ENCODE results near the gene MYCN. TPM values are rescaled to one million over a fixed set of nuclear protein-coding genes. Genes with fewer than 3 reads are reported as not detected.

Gene MYCN
- total RNA-seq, 1 experiment from 2014 or later, result not detected

DNA sequence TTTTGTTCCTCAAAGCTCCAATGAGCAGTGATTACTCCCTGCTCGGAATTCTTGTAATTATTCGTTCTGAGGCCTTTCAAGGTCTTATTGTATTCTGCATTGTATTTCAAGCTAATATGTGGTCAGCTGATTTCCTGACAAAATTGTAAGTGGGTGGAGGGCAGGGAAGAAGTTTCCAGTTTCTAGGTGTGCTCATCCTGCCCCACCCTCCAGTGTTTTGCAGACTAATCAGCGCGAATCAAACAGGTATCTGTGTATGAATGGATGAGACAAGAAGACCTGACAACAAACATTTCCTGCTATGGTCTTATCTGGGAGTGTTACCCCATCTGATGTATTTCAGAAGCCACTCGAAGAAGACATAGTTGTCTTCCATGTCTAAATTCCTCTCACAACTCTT is 35.3 kb downstream of the MYCN start:
- DNase-seq (ENCODE audit: low spot score), result no peak

DNA sequence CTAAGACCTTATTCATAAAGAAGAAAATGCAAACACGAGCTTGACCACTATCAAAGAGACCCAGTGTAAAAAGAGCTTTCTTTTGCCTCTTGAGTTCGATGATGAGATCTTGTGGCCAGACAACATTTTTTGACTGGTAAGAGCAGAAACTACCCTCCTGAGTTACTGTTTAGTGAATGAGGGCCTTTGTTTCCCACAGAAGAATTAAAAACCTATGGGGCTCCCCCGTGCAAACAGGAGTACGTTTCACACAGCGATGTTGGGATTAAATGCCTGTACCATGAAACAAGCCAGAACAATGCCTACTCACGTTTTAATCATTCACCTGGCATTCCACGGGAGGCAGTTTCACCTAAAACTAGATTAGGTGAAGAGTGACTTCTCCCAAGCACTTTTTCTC is 36.0 kb downstream of the MYCN start:
- DNase-seq (ENCODE audit: low spot score), result no peak

DNA sequence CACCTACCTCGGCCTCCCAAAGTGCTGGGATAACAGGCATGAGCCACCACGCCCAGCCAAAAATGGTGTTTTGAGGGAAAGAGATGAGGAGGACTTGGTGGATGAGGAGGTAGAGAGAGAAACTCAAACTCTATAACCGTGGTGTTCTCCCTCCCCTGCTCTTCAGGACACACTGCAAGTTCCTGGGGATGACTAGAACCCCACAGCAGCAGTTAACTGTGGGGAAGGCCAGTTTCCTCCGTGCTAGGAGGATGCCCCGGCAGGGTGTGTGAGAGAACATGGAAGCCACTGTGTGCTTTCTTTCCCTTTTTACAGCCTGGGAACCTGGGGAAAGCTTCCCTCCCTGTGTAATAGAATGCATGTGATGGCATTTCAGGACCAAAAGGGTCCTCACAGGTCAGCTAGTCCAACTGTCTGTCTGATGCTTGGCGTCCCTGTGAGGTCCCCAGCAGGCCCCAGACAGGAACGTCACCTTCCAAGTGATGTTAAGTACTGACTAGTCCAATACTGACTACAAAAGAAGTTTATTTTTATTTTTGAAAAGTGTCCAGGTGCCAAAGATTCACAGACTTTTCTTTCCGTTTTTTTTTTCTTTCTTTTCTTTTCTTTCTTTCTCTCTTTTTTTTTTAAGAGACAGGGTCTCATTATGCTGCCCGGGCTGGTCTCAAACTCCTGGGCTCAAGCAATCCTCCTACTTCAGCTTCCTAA is 38.9 kb downstream of the MYCN start:
- no peak for DNase-seq (ENCODE audit: low spot score)

DNA sequence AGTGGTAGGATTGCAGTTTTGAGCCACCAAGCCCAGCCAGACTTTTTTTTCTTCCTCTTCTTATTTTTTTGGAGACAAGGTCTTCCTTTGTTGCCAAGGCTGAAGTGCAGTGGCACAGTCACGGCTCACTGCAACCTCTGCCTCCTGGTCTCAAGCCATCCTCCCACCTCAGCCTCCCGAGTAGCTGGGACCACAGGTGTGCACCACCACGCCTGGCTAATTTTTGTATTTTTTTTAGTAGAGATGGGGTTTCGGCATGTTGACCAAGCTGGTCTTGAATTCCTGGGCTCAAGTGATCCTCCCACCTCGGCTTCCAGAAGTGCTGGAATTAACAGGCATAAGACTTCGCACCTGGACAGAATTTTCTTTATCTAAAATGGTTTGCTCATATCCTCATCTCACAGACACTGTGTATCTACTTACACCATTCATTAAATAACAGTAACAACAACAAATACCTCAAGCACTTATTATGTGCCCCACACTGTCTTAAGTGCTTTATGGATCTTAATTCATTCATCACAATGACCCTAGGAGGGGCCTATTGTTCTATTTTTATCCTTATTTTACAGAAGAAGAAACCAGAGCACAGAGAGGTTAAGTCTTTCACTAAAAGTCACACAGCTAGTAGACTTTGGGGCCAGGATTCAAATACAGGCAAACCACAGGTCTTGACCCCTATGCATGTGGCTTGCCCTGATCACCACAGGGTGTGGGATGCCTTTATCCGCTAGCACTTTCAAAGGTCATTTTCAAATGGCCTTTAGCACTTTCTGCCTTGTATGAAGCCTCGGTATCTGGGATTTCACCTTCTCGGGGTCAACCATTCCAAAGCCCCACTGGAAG is 39.6 kb downstream of the MYCN start:
- no peak for DNase-seq (ENCODE audit: low spot score)

DNA sequence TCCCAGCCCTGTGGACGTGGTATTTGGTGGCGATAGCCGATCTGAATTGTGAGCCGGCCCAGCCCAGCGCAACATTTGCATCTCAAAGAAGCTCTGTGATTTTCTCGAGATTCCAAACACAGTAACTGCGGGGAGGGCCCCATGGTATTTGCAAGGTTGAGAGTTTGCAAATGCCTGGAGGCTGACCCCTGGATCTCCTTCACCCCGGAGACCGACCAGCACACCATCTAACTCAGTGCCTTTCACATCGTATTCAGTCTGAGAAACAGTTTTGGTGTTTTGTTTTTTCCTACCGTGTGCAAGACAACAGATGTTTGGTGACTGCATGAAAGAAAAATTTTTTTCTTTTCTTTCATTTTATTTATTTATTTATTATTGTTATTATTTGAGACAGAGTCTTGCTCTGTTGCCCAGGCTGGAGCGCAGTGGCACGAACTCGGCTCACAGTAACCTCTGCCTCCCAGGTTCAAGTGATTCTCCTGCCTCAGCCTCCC is 40.3 kb downstream of the MYCN start:
- DNase-seq (ENCODE audit: low spot score), result no peak

DNA sequence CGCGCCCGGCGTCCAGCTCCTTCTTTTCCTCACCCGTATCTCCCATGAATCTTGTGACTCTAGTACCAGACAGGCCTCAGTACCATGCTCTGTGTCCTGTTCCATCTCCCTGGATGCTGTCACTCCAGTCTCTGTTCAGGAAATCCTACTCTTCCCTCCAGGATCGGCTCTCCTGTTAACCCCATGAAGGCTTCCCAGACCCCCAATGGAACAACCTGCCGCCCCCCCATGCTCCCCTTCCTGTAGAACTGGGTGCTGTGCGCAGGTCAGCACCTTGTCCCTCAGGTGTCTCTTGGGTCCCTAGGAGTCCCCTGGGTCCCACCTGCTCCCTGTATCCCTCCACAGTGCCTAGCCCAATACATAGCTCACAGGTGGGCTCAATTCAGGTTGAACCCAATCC is 41.3 kb downstream of the MYCN start:
- no peak for DNase-seq (ENCODE audit: low spot score)

DNA sequence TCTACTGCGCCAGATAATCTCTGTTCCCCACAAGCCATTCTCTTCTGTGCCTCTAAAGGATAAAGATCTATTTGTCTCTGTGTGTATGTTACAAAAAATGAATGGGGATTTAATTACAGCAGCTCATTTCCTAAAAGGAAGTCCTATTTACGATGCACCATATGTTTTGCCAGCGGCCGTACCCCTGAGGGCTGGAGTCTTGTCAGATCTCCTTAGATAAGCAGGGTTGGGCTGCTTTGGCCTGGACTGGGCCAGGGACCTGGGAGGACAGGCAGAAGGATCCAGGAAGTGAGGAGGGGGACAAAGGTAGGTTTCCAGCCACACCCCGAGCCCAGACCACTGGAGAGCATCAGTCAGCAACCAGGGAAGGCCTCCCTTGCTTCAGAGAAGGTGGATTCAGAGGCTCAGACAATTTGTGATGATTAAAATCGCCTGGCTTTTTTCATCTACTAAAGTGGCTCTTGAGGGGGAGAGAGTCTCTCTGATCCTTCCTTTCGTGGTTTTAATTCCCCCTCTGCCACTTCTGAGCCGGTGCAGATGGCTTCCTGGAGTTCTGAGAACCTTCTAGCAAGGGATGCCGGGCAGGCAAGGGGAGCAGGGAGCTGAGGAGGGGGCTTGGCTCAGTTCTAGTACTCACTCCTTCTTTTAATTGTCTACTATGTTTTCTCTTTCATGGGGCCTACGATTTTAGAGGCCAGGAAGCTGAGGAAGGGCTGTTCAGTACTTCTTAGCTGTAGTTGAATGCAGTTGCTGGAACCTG is 42.1 kb downstream of the MYCN start:
- no peak for DNase-seq (ENCODE audit: low spot score)

DNA sequence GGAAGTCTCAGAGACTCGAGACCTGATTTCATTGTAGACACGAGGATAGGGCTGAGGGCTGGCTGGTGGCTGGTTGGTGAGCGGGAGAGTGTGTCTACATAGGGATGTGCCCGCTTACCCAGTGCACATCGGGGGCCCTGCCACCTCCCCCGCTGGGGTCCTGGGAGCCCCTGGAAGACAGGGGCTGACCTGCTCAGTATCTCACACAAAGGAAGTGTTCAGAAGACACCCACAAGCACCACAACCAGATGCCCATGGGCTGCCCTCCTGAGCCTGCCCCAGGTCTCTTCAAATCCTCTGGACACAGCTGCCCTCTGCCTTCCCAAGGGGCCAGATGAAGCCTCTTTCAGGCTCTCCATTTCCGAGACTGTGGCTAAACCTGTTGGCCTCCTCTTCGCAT is 43.1 kb downstream of the MYCN start:
- DNase-seq (ENCODE audit: low spot score), result no peak

DNA sequence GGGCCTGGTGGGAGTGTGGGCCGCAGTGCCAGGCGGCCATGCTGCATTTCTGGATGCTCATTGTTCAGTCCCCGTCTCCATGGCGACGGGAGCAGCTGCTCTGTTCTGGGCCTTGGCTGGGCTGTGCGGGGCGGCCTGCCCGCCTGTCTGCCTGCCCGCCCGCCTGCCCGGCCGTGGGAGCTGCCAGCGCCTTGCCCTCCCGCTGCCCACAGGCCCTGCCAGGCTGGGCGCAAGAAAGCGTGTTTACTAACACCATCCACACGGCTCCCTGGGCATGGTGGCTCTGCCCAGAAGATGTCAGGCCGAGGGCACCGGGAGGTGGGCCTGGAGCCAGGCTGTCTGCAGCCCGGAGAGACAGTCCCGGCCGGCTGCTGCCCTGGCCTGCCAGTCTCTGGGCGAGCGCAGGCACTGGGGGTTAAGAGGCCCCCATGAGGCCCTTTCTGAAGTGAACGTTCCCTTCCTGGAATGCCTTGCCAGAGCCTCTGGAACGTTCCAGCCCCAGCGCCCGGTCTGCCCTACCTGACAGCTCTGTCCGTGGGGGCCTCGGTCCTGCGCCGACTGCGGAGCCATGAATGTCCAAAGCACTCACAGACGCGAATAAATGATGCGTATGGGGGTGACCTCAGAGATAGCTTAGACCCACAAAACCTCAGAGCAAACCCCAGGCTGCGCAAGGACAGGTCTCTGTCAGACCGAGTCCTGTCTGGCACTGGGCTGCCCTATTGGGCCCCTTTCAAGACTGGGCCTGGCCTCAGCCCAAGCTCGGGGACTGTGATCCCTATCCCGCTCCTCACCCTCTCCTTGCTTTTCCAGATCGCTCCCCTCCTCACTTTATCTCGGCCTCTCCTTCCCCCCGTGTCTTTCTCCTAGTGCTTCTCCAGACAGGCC is 44.3 kb downstream of the MYCN start:
- DNase-seq (ENCODE audit: low spot score), result no peak

DNA sequence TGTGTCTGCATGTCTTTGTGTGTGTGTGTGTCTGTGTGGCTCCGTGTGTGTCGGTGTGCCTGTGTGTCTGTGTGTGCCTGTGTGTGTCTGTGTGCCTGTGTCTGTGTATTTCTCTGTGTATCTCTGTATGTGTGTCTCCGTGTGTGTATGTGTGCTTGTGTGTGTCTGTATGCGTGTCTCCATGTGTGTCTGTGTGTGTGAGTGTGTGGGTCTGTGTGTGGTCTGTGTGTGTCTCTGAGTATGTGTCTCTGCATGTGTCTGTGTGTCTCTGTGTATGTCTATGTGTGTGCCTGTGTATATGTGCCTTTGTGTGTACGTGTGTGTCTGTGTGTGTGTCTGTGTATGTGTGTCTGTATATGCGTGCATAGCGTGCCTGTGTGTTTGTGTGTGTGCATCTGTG is 45.2 kb downstream of the MYCN start:
- DNase-seq (ENCODE audit: low spot score), result no peak

DNA sequence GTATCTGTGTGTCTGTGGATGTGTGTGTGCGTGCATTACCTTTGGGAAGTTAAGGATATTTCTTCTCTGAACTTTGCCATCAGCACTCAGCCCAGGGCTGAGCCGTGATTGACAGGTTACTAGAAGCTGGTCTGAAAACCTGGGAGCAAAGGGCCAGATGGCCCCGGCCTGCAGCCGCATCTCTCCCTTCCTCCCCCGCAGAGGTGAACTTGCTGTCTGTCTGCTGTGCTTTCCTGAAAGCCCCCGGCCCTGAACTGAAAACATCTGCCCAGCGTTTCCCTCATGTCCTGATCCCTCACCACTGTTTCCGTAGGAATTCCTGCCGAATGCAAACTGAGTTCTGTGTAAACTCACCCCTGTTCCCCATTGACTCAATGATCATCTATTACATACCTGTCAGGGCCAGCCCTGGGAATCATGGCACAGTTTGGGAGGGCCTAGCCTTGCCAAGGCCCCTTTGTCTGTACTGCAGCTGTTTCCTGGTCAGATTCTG is 45.8 kb downstream of the MYCN start:
- DNase-seq (ENCODE audit: low spot score), result no peak

DNA sequence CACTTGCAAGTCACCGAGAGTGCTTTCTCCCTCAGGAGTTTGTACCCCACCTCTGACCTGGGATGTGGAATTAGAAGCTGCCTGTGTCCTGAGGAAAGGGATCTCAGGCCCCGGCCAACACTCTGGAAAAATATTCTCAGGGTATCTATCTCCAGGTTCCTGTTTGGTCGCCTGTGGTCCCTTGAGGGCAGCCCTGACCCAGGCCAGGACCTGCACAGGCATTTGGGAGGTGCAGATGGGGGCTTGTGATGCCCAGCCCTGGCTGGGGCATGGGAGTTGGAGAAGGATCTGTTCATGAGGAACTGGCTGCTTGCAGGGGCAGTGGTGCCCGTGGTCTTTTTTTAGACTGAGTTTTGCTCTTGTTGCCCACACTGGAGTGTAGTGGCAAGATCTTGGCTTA is 46.3 kb downstream of the MYCN start:
- no peak for DNase-seq (ENCODE audit: low spot score)

DNA sequence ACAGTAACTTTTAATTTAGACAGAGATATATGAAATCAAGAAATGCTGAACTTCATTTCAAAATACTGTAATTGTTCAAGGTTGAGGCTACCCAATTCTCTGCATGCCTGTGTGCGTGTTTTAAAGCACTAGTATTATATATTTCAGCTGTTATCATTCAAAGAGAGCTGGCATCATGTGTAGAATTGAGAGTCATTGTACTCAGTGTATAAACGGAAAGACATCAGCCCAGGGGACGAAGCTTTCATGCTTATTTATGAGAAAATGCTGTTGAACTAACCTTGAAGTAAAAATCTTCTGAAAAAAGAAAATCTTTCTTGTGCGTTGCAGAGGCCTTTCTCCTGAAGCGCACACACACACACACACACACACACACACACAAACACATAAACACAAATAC is 48.4 kb downstream of the MYCN start:
- DNase-seq (ENCODE audit: low spot score), result no peak

DNA sequence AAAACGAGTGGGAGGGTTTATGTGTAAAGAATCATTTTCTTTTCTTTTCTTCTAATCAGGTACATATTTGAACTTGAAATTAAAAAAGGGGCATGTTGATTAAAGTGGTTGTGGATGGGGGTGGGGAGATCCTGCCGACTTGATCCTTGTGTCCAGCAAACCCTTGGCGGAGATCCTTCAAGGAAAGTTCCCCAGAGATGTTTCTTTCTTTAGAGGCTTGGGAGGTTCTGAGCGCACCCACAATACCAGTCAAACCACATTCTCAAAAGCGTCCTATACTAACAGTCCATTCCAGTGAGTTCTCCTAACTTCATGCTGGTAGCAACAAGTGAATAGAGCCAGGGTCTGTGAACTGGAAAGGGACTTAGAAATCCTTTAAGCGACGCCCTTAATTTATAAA is 49.2 kb downstream of the MYCN start:
- DNase-seq (ENCODE audit: low spot score), result peak; percentile 53

DNA sequence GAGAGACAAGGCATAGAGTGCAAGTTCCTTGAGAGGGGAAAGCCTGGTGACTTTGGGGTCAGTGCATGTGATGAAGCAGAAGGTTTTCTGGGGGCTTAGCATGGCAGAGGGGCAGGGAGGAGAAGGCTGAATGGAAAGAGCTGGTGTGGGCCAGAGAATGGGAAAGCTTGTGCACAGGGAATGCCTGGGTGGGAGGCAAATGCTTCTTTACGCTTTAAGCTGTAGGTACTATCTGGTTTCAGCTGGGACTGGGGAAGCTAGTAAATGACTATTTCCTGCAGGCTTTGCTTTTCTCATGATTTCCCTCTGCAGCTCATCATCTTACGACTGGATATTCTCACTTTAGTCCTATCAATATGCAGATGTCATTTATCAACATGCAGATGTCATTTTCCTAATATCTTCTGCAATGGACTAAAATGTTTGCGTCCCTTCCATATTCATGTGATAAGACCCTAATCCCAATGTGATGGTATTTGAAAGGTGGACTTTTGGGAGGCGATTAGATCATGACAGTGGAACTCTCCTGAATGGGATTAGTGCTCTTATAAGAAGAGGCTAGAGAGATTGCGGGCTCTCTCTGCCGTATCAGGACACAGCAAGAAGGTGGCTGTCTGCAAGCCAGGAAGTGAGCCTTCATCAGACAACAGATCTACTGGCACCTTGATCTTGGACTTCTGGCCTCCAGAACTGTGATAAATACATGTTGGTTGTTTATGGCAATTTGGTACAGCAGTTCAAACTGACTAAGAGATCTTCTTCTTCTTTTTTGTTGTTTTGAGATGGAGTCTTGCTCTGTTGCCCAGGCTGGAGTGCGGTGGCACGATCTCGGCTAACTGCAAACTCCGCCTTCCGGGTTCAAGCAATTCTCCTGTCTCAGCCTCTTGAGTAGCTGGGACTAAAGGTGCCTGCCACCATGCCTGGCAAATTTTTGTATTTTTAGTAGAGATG is 50.1 kb downstream of the MYCN start:
- no peak for DNase-seq (ENCODE audit: low spot score)

DNA sequence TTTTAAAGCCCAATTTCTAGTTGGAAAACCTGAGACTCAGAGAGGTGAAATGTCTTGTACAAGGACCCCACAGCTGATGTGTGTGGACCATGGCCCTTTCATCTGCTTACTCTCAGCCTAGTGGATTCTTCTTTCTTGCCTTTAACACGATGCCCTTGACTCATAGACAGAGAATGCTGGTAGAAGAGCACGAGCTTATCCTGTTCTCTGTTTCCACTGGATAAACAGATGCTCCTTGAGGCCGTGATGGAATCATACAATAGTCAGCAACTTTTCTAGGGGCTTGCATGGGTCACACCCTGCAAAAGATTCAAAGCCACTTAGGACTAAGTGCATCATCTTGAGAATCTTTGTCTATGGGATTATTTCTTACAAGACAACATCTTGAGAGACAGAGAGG is 50.9 kb downstream of the MYCN start:
- no peak for DNase-seq (ENCODE audit: low spot score)

DNA sequence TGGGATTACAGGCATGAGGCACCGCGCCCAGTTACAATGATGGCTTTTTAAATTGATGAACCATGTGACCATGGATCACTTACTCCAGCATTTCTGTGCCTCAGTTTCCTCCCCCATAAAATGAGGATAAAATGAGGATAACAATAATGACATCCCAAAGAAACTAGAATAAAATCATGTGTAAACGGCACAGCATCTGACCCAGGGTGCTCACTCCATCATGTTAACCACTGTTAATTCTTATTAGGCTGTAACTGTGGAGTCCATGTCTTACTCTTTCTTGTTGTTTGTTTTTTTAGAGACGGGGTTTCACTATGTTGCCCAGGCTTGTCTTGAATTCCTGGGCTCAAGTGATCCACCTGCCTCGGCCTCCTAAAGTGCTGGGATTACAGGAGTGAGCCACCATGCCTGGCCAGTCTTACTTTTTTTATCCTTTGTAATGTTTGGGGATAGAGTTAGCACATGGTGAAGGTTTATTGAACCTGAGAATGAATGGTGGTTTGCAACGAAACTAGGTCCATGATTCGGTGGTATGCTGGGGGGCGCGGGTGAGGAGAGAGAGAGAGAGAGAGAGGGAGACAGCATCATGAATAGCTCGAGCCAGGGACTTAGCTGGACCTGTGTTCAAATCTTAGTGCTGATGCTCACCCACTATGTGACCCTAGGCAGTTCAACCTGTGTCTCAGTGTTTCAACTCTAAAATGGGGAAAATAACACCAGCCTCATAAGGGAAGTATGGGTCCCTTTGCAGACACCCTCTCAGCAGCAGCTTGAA is 52.3 kb downstream of the MYCN start:
- no peak for DNase-seq (ENCODE audit: low spot score)

DNA sequence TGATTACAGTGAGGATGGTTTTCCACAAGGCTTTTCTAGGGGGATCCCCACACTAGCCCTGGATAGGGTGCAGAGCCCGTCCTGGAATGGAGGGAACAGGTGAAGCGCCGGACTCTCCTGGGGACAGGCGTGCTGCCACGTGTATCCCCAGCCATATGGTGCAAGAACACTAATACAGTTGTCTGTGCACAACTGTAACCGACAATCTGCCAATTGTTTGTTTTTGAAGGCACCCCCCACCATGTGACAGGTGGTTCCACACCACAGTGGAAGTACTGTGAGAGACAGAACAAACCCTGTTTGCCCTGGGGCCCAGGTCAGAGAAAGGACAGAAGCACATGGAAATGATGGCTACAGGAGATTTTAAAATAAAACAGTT is 52.9 kb downstream of the MYCN start:
- DNase-seq (ENCODE audit: low spot score), result no peak

DNA sequence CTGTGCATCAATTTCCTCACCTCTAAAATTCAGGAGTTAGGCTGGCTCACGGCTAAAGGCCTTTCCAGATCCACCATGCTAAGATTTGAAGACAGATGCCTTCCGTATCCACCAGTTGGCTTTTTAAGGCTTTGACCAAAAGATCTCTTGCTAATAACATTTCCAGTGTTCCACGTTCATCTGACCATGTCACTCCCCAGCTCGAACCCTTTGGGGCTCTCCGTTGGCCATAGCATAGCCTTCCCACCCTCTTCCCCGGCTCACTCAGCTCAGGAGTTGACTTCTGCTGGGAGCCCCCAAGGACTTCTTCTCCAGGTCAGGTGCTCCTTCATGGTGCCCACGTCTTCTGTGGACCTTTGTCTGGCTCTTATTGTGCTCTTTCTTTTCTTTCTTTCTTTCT is 53.3 kb downstream of the MYCN start:
- DNase-seq (ENCODE audit: low spot score), result no peak

Data from HT-29 (cell line).